A549 (cell line): Measurements from ENCODE around the gene SON.

Source experiments
- ESRRA ChIP-seq: fragments of 150-350 bp; IDR thresholded peaks from 2 replicates; pipeline ENCODE4 v1.6.1; 2014; ENCODE audit warnings: mild to moderate bottlenecking, low read length, borderline replicate concordance
- TF ChIP-seq, protein P1 (sequence below): fragments of >200 bp; sonication (Bioruptor Twin); formaldehyde crosslinking; IDR thresholded peaks from 3 replicates; pipeline ENCODE4 v1.5.1; 2016

DNA sequence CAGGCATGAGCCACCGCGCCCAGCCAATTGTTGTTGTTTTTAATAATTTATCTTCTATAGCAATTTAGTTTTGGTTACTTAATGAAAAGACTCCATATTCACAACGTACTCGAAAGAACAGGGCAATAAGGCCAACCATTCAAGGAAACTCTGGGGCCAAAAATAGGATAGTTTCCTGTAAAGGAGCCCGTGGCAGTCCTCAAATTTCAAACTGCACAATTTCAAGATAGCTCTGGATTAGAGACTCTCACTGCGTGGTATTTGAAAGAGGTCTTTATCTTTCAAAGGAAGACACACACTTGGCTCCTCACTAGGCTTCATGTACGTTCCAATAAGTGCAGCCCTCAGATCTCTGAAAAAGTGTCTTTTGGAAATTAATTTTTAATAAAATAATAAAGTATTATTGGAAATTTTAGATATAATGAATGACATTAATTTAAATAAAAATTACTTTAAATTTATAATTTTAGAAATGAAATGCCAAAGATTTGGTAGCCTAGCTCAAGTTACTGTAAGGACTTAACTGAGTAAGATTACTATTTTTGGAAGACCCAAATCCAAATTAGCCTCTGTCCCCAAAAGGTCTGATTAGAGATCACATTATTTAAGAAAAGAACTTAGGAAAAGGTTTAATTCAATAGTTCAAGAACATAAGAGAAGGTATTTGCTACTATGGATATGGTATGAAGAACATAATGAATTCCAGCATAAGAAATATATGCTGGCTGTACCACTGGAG lies 68.3 kb downstream of the SON start:
- TF ChIP-seq, protein P1, sequence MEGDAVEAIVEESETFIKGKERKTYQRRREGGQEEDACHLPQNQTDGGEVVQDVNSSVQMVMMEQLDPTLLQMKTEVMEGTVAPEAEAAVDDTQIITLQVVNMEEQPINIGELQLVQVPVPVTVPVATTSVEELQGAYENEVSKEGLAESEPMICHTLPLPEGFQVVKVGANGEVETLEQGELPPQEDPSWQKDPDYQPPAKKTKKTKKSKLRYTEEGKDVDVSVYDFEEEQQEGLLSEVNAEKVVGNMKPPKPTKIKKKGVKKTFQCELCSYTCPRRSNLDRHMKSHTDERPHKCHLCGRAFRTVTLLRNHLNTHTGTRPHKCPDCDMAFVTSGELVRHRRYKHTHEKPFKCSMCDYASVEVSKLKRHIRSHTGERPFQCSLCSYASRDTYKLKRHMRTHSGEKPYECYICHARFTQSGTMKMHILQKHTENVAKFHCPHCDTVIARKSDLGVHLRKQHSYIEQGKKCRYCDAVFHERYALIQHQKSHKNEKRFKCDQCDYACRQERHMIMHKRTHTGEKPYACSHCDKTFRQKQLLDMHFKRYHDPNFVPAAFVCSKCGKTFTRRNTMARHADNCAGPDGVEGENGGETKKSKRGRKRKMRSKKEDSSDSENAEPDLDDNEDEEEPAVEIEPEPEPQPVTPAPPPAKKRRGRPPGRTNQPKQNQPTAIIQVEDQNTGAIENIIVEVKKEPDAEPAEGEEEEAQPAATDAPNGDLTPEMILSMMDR = no peak
- TF ChIP-seq ESRRA = no peak
